ENCODE results near the gene GJD4.

GJD4 gene

DNA sequence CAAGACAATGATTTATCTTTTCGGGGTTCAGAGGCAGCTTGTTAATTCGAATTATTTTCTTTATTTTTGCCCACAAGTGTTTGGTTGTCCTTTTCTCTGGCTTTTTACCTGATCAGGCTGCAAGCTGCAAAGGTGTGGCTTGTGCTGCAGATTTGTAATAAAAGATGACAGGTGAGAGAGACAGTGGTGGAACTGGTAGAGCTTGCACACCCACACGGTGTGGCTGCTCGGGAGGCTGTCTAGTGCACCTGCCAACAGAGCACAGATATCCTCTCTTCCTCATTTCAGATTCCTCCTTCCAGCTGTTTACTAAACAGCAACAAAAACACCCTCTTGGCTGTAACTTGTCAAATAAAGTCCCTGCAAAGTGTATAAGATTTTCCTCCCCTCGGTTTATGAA lies 9.2 kb downstream of the GJD4 start:
- DNase-seq (ENCODE audit: low spot score): no peak
- TF ChIP-seq, protein P1, sequence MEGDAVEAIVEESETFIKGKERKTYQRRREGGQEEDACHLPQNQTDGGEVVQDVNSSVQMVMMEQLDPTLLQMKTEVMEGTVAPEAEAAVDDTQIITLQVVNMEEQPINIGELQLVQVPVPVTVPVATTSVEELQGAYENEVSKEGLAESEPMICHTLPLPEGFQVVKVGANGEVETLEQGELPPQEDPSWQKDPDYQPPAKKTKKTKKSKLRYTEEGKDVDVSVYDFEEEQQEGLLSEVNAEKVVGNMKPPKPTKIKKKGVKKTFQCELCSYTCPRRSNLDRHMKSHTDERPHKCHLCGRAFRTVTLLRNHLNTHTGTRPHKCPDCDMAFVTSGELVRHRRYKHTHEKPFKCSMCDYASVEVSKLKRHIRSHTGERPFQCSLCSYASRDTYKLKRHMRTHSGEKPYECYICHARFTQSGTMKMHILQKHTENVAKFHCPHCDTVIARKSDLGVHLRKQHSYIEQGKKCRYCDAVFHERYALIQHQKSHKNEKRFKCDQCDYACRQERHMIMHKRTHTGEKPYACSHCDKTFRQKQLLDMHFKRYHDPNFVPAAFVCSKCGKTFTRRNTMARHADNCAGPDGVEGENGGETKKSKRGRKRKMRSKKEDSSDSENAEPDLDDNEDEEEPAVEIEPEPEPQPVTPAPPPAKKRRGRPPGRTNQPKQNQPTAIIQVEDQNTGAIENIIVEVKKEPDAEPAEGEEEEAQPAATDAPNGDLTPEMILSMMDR (IDR thresholded peaks at IDR 0.05; ENCODE audit: extremely low read depth, missing control alignments): no peak

- TF ChIP-seq, protein P1 (IDR thresholded peaks at IDR 0.05; ENCODE audit: extremely low read depth, missing control alignments): no peak
- no peak for DNase-seq (ENCODE audit: low spot score)
Observed at GRCh38 chr10:35626971-35627507, 21.9 kb downstream of the GJD4 start.

GRCh38 chr10:35631404-35631803 lies 26.3 kb downstream of the GJD4 start:
- DNase-seq (ENCODE audit: low spot score): no peak
- TF ChIP-seq, protein P1 (IDR thresholded peaks at IDR 0.05; ENCODE audit: extremely low read depth, missing control alignments): no peak

- TF ChIP-seq, protein P1 (IDR thresholded peaks at IDR 0.05; ENCODE audit: extremely low read depth, missing control alignments): no peak
- DNase-seq (ENCODE audit: low spot score): no peak
Observed at GRCh38 chr10:35632027-35632426, 26.9 kb downstream of the GJD4 start.

DNA sequence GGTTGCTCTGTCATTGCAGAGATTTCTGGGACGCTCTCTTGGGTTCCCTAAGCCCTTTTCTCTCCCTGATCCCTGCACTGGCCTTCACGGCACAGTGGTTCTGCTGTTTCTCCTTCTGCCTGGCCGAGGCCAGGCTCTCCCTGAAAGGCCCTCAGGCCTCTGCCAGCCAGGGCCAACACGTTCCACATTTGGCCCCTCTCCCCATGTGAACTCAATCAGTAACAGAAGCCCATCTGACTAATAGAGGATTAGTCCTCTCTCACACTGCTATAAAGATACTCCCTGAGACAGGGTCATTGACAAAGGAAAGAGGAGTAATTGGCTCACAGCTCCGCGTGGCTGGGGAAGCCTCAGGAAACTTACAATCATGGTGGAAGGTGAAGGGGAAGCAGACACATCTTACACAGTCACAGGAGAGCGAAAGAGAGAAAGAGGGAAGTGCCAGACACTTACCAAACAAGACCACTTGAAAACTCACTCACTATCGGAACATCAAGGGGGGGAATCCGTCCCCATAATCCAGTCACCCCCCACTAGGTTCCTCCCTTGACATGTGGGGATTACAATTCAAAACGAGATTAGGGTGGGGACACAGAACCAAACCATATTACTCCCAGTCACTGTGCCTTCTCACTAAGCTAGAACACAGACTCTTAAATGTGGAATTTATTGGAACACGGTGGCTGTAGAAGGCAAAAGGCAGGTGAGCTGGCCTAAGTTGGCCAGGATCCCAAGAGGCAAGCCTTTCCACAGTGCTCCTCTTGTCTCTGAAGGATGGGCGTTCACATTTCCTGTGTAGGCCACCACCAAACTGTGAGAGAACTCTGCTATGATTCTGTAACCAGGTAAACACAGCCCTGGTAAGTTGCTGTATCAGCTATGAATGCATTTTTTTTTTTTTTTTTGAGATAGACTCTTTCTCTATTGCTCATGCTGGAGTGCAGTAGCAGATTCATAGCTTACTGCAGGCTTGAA lies 28.2 kb downstream of the GJD4 start:
- no peak for DNase-seq (ENCODE audit: low spot score)
- TF ChIP-seq, protein P1 (IDR thresholded peaks at IDR 0.05; ENCODE audit: extremely low read depth, missing control alignments): no peak

- DNase-seq (ENCODE audit: low spot score): peak; percentile 68
- TF ChIP-seq, protein P1 (IDR thresholded peaks at IDR 0.05; ENCODE audit: extremely low read depth, missing control alignments): peak; percentile 56
Observed at GRCh38 chr10:35635576-35635975, 30.4 kb downstream of the GJD4 start.

- TF ChIP-seq, protein P1 (IDR thresholded peaks at IDR 0.05; ENCODE audit: extremely low read depth, missing control alignments): no peak
- no peak for DNase-seq (ENCODE audit: low spot score)
Observed at GRCh38 chr10:35636956-35637355, 31.8 kb downstream of the GJD4 start.
